B cell (primary cell): ENCODE measurements around the gene C4BPB.

Experiments used
- CTCF ChIP-seq: fragments of 200-600 bp; IDR thresholded peaks from one replicate; pipeline ENCODE4 v1.8.0; 2022; ENCODE audit warnings: antibody characterized with exemption, mild to moderate bottlenecking
- EZH2 ChIP-seq: IDR thresholded peaks from 2 replicates; pipeline ENCODE4 v1.6.1; 2012; ENCODE audit warnings: borderline replicate concordance, low read depth, mild to moderate bottlenecking, moderate library complexity, low read length; ENCODE audit not compliant: insufficient read depth, poor library complexity, severe bottlenecking

GRCh38 chr1:207078578-207079132 is 10.0 kb upstream of the C4BPB start:
- TF ChIP-seq EZH2 (no peak), CTCF (no peak)
